Measurements from ENCODE around the gene TXNRD3. TPM values are rescaled to one million over a fixed set of nuclear protein-coding genes. Genes with fewer than 3 reads are reported as not detected.

The TXNRD3 gene
- total RNA-seq, 1 experiment from 2014 or later: 8.1 TPM

DNA sequence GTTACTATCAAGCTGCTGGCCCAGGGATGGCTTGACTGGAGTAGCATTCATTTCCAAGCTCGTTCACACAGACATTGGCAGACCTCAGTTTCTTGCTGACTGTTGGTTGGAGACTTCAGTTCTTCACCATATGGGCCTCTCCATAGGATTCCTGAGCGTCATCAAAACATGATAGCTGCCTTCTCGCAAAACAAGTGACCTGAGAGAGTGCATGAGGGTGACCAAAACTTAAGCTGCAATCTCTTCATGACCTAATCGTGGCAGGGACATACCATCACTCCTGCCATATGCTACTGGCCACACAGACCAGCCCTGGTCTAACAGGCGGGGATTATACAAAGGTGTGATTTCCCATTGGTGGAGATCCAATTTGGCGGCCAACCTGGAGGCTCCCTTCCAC, 50.2 kb downstream of the TXNRD3 start:
- TF ChIP-seq, protein P1, sequence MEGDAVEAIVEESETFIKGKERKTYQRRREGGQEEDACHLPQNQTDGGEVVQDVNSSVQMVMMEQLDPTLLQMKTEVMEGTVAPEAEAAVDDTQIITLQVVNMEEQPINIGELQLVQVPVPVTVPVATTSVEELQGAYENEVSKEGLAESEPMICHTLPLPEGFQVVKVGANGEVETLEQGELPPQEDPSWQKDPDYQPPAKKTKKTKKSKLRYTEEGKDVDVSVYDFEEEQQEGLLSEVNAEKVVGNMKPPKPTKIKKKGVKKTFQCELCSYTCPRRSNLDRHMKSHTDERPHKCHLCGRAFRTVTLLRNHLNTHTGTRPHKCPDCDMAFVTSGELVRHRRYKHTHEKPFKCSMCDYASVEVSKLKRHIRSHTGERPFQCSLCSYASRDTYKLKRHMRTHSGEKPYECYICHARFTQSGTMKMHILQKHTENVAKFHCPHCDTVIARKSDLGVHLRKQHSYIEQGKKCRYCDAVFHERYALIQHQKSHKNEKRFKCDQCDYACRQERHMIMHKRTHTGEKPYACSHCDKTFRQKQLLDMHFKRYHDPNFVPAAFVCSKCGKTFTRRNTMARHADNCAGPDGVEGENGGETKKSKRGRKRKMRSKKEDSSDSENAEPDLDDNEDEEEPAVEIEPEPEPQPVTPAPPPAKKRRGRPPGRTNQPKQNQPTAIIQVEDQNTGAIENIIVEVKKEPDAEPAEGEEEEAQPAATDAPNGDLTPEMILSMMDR (conservative IDR thresholded peaks at IDR 0.05): no peak
- no peak overlapping the region for H3K23ac ChIP-seq (ENCODE audit: insufficient read length, low read depth, low read length)
- H3K4me2 ChIP-seq (ENCODE audit: insufficient read depth, insufficient read length, low read length): no peak overlapping the region
- H3K27me3 ChIP-seq (ENCODE audit: insufficient read depth, low read length): no peaks in the 10 kb centered on the region
- WGBS (ENCODE audit: extremely low coverage, insufficient read length, low lambda C conversion rate): no CpG with 5 or more reads among the region's 6 CpGs
- H4K8ac ChIP-seq (replicated peaks; ENCODE audit: insufficient read length, low read depth, low read length): no peak overlapping the region
- Mint-ChIP-seq H3K4me3 (no peak overlapping the region), H3K9me3 (no peaks in the 10 kb centered on the region), H3K27me3 (ENCODE audit: low read depth) (no peaks in the 10 kb centered on the region), H3K4me1 (no peaks in the 10 kb centered on the region), H3K36me3 (ENCODE audit: insufficient read depth in 1 of 3, low read depth in 3 of 3) (peaks cover 0 to 7% (median 2%) of the 10 kb centered on the region in 3 experiments; a peak in 4 of 7 replicates), H3K27ac (no peak overlapping the region)
- no peak overlapping the region for H2AK5ac ChIP-seq (ENCODE audit: insufficient read length, low read length)
- H3K14ac ChIP-seq (ENCODE audit: insufficient read depth, low read length): no peak overlapping the region
- no peaks in the 10 kb centered on the region for H3K23me2 ChIP-seq (ENCODE audit: insufficient read length, low read depth, low read length, poor library complexity, severe bottlenecking)
- H3K56ac ChIP-seq (ENCODE audit: insufficient read length, low read depth, low read length): no peak overlapping the region
- H3K9me3 ChIP-seq (ENCODE audit: control insufficient read depth, low read depth, low read length): no peaks in the 10 kb centered on the region
- H4K20me1 ChIP-seq (ENCODE audit: control insufficient read depth, insufficient read depth, insufficient read length): no peaks in the 10 kb centered on the region
- no peak overlapping the region for H3K9ac ChIP-seq (ENCODE audit: extremely low read depth, insufficient read length, low read length)
- no peak overlapping the region for H4K5ac ChIP-seq (ENCODE audit: insufficient read length, low read depth, low read length)
- no peaks in the 10 kb centered on the region for H3K79me1 ChIP-seq (ENCODE audit: insufficient read depth, low read depth, low read length, poor library complexity, severe bottlenecking)
- H2BK20ac ChIP-seq (ENCODE audit: low read depth, low read length, poor library complexity, severe bottlenecking): no peak overlapping the region
- no peak overlapping the region for H2BK12ac ChIP-seq (ENCODE audit: insufficient read length, low read depth, low read length)
- no peaks in the 10 kb centered on the region for H3K4me1 ChIP-seq (ENCODE audit: insufficient read depth, low read length)
- H2BK15ac ChIP-seq (ENCODE audit: low read depth, low read length): no peak overlapping the region
- no peak for DNase-seq
- H3K18ac ChIP-seq (ENCODE audit: insufficient read length, low read depth, low read length): no peak overlapping the region
- H2AFZ ChIP-seq (ENCODE audit: low read length): no peak overlapping the region
- H3K79me2 ChIP-seq (ENCODE audit: insufficient read depth, low read length): no peaks in the 10 kb centered on the region
- H4K91ac ChIP-seq (ENCODE audit: insufficient read length, low read depth, low read length): no peak overlapping the region
- H2BK120ac ChIP-seq (ENCODE audit: low read depth, low read length, poor library complexity, severe bottlenecking): no peak overlapping the region
- no peak overlapping the region for H3T11ph ChIP-seq (ENCODE audit: low read length)
- H2BK5ac ChIP-seq (ENCODE audit: insufficient read length, low read length): no peak overlapping the region
- H3K4ac ChIP-seq (ENCODE audit: low read depth, low read length): no peak overlapping the region
- H3K27ac ChIP-seq (ENCODE audit: insufficient read length, low read depth, low read length): no peak overlapping the region

Data from H9 (cell line).